HG03342 (cell line): ENCODE results near the gene PSMD10.
A peak's percentile ranks its signal among the peaks of the same experiment; 100 is the strongest.

Experiments
- ATAC-seq: cut with Tn5 transposase; IDR thresholded peaks from one replicate; pipeline ENCODE4 v1.9.1; 2021; ENCODE audit warnings: mild to moderate bottlenecking, moderate library complexity; ENCODE audit not compliant: unreplicated experiment

PSMD10 gene

DNA sequence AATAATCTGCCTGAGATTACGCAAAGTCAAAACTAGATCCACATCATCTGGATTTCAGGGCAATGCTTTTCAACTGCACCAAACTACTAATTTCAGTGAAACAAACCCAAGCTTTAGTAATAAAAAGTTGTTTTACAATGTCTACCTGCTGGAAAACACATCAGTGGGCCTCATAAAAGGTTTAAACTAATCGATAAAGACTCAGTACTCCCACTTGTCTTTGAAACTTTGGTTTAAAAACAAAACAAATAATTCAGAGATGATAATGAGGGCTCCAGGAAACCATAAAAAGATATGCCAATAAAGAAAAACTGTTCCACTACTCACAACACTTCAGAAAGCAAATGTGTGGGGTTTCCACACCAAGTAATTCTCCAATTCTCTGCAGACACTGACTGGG lies 10.2 kb downstream of the PSMD10 start:
- no peak for ATAC-seq

DNA sequence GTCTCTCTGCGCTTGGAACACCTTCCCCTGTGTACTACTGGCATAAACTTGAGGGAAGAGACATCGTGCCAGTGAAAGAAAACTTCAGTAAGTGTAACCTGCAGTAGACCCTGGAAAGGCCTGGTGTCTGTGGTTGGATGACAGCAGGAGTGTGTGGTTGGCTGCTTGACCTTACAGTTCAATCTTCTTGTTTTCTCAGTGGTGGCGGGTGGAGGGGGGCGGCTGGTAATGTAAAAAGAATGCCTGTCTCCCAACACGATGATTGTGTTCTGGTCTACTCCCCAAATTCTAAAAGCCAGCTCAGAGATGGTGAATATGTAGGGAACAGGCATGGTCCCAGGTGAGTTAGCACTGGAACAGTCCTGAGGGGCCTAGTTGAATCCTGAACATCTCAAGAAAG lies 18.6 kb downstream of the PSMD10 start:
- ATAC-seq = no peak

DNA sequence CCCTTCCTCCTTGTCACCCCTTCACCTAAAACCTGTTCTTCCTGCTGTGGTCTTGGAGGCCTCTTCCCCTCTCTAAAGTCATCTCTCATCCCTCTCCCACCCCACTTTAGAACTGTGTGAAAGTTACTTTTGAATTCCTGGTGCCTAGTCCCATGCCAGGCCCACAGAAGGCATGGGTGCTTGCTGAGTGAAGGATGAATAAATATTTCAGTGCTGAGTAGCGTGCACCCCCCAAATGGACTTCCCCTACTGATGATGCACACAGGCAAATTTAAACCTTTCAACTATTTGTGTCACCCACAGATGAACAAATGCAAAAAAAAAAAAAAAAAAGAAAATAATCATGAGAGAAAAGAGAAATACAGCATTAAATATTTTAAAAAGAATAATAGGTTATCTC lies 19.8 kb downstream of the PSMD10 start:
- ATAC-seq = no peak

DNA sequence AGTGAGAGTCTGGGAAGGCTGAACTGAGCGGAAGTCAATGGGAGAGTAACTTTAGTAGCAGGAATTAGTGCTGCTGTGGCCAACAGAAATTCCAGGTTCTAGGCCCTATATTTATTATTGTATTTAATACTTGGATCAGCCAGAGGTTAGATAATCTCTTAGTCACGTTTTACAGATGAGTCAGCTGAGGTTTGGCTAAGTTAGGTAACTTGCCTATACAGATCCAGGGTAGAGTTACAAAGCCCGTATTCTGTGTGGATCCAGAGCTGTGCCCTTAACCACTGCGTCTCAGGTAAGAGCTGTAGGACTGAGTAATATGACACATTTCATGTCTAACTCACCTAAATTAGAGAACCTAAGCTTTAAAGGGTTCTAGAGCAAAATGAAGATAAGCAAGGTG lies 20.5 kb downstream of the PSMD10 start:
- no peak for ATAC-seq

DNA sequence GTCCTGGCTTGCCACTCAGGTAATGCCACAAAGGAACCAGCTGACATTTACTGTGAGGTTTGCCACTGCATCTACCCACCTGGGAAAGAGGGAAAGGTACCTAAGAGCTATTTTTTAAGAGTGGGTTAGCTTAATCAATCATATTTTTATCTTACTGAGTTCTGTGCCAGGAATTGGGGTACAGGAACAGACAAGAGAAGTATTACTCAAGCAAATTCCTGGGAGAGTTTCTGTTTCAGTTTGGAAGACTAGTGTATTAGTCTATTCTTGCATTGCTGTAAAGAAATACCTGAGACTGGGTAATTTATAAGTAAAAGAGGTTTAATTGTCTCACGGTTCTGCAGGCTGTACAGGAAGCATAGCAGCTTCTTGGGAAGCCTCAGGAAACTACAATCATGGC lies 23.2 kb downstream of the PSMD10 start:
- no peak for ATAC-seq

DNA sequence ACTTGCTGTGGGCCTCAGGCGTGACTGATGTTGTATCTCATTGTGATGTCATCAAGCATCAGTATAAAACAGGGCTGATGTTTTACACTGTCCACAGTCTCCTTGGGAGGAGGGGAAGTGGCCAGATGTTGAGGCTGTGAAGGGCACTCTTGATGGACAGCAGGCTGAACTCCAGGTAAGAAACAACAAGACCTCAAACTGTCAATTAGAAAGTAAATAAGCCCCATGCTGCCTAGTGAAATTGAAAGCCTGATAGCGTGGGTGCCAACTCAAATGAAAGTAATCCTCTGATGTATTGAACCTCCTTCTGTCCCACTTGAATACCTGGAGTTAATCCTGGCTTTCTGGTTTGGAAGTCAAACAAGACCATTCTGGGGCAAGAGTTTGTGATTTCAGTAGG lies 26.7 kb downstream of the PSMD10 start:
- peak; percentile 57 for ATAC-seq

DNA sequence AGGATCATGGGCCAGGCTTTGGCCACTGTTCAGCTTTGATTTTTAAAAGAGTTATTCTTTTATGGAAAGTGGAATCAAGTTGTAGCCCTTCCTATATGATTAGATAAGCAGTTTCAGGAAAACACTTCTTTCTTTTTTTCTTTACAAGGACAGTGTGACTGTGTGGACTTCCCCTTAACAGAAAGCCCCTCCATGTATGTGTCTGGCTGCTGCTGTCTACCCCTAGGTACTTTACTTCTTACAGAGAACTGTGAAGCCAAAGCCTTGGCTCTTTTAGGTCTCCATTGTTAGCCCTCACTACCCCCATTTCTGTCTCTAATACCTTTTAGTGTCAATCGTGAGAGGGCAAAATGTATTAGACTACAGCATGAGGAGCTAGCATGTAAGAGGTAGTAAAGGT lies 27.3 kb downstream of the PSMD10 start:
- no peak for ATAC-seq

DNA sequence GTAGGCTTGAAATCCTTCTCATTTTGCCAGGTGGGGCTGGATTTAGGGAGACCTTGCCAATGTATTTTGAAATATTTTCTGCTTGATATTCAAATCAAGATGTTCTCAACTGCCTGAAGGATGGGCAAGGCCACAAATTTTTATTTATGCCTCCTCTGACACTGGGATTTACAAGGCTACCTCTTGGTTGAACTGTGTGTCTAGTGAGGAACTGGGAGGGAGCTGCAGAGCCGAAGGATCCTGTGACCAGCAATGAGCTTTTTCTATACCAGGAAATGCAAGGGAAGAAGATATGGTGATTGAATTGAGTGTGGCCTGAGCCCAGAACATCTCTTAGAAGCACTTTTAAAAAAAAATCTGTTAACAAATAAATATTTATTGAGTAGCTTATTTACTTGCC lies 31.5 kb downstream of the PSMD10 start:
- no peak for ATAC-seq

DNA sequence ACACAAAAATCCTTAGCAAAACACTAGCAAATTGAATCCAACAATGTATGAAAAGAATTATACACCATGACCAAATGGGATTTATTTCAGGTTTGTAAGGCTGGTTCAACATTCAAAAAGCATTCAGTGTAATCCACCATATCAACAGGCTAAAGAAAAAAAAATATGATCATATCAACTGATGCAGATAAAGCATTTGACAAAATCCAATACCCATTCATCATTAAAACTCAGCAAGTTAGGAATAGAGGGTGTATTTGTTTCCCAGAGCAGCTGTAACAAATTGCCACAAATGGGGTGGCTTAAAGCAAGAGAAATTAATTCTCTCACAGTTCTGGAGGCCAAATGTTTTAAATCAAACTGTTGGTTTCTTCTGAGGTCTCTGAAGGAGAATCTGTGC lies 35.8 kb downstream of the PSMD10 start:
- ATAC-seq = no peak

DNA sequence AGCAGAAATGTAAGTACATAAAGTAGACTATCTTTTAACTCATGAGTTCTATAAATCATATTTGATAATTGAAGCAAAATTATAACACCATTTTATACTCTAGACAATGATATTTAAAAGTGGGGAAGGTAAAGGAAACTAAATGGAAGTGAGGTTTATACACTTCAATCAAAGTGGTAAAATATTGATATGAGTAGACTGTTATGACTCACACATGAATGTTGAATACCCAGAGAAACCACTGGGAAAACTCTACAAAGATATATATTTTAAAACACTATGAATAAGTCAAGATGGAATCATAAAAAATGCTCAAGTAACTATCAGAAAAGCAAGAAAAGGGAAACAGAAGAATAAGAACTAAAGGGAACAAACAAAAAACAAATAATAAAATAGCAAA lies 38.1 kb downstream of the PSMD10 start:
- ATAC-seq = peak; percentile 63

DNA sequence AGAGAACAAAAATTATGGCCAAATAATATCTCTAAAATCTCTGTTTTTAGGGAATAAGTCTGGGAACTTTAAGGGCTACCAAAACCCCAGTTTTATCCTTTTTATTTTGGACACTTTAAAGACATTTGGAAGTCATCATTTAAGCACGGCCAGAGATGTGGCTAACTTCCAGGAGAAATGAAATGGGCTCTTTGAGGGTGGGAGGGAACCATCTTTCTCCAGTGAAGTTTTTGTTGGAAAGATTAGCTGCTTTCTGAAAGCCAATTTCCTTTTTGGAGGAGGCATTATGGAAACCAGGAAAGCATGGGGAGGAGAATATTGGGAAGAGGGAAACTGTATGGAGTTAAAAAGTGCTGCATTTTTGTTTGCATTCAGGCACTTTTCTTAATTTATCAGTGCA lies 41.7 kb downstream of the PSMD10 start:
- ATAC-seq = no peak

DNA sequence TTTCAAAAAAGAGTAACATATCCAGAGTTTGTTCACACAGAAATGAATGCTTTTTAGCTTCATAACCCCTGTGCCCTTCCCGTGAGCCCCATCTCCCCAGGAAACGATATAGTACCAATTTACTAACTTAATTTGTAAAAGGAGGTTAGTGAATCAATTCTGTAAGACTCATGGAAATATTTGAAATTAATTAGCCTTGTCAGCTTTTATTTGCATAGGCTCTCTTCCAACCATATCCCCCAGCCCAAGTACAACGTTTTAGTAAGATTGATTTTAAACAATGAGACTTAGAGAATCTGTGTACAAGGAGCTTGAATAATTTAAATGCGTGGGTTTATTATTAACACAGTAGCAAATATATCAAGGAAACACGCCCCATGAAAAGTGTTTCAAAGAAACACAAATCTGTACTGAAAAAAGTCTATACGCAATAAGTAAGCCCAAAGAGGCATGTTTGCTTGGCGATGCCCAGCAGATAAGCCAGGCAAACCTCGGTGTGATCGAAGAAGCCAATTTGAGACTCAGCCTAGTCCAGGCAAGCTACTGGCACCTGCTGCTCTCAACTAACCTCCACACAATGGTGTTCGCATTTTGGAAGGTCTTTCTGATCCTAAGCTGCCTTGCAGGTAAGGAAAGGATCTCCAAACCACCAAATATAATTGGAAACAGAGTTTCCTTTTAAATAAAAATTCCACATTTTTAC lies 46.6 kb downstream of the PSMD10 start, which contains the start of gene VSIG1:
VSIG1 (plus strand) TSS at position 512 of the 703 bp plus-strand sequence; CDS start at position 578, 66 bp downstream.
- no peak for ATAC-seq

DNA sequence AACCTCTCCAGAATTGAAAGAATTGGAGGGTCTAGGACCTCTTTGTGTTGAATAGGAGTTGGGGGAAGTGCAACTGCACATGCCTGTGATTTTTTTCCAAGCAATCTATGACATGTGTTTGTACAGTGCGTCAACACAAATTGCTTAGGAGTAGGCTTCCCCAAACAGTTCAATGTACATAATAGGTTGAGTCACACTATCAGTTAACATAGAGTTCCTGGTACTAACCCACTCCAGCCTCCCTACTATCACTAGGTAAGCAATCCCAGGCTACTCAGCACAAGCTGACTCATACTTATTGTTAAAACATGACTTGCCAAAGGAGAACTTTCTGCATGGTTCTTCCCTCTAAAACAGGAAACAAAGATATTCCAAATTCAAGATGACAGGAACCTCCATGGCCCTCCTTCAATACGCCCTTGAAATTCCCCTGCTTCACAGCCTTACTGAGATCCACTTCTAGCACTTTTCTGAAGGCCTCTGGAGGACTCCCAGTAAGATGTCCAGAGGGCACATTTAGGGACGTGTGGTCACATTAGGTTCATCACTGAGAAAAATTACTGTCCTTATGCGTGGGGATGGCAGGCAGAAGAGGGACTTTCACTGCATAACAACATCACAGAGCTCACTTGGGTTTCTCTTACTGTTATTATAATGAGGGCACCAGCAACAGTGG lies 54.9 kb downstream of the PSMD10 start:
- ATAC-seq = no peak

DNA sequence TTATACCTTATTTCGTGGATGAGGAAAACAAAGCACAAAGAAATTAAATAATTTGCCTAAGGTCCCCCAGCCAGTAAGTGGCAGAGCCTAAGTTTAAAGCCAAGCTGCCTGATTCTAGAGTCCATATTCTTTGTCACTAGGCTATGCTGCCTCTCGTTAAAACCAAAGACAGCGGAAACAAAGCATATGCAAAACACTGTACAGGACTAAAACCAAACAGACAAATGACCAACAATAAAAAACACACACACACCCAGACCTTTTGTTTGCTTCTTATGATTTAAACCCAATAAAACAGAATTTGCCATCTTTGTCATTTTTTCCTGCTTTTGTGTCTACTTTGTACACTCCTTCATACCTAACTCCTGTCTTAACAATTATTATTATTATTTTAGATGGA lies 56.6 kb downstream of the PSMD10 start:
- ATAC-seq = no peak
